Measurements from ENCODE around the gene OSTM1. TPM values are rescaled to one million over a fixed set of nuclear protein-coding genes. Genes with fewer than 3 reads are reported as not detected.
A peak's percentile ranks its signal among the peaks of the same experiment; 100 is the strongest.

Gene OSTM1
- total and polyA plus RNA-seq, 10 of the 15 experiments (the other 5 are each of a cell fraction or from before 2014, with no cell fraction given) = 3.0 to 17.1 (median 5.8) TPM

- TF ChIP-seq TBL1XR1 (IDR thresholded peaks at IDR 0.05; ENCODE audit: low read depth, low read length) (no peak), NR2F1 (conservative IDR thresholded peaks at IDR 0.05) (peak; percentile 83), MYC (IDR thresholded peaks at IDR 0.05; ENCODE audit: insufficient read depth, insufficient read length, insufficient replicate concordance, low read length, severe bottlenecking) (no peak), ELK1 (IDR thresholded peaks at IDR 0.05; ENCODE audit: low read depth, low read length) (peak; percentile 69), PAX5 (IDR thresholded peaks at IDR 0.05; ENCODE audit: borderline replicate concordance, low read depth, low read length) (no peak), SP1 (IDR thresholded peaks at IDR 0.05; ENCODE audit: low read depth, low read length) (peak; percentile 55), DPF2 (IDR thresholded peaks at IDR 0.05) (peak; percentile 87), MAX (IDR thresholded peaks at IDR 0.05; ENCODE audit: low read depth, low read length) (peak; percentile 82; the same call in 1 of the 2 replicates), NRF1 (conservative IDR thresholded peaks at IDR 0.05; ENCODE audit: low read depth, low read length) (no peak), MXI1 (IDR thresholded peaks at IDR 0.05; ENCODE audit: low read depth, low read length) (peak; percentile 64; the same call in 1 of the 2 replicates), ZBTB4 (CRISPR knock-in tag; IDR thresholded peaks at IDR 0.05) (no peak), LARP7 (IDR thresholded peaks at IDR 0.05) (peak; percentile 91), POLR2AphosphoS2 (IDR thresholded peaks at IDR 0.05; ENCODE audit: low read depth, low read length) (0 out of 2 replicates have a peak, but pooled peaks have one; percentile 58), EZH2 (IDR thresholded peaks at IDR 0.05; ENCODE audit: borderline replicate concordance, control insufficient read depth, low read depth, low read length) (no peak), GATAD2B (conservative IDR thresholded peaks at IDR 0.05; ENCODE audit: low read depth) (peak; percentile 93)
These were observed at the start of gene OSTM1 (continued) for GRCh38 chr6:108074359-108075144.
